ENCODE data around the gene AJAP1.

- TF ChIP-seq POLR2A (IDR thresholded peaks at IDR 0.05; ENCODE audit: low read length) (no peak), GATA1 (IDR thresholded peaks at IDR 0.05; ENCODE audit: low read depth, low read length) (no peak)
Measured at GRCh38 chr1:4647391-4647790, 7.0 kb upstream of the AJAP1 start.
